Measurements from ENCODE around the gene MSANTD3. TPM values are rescaled to one million over a fixed set of nuclear protein-coding genes. Genes with fewer than 3 reads are reported as not detected.
"Not testable (repeated sequence)": the region's sequence is repeated elsewhere in the genome, so short reads cannot be mapped to it uniquely, and the experiment has no call there.

Gene MSANTD3
- polyA plus RNA-seq (2011; rRNA removed) (53.6 and 63.1 TPM in 2 replicates), polyA minus RNA-seq (2011; rRNA and poly(A)+ RNA removed) (43.0 and 43.9 TPM in 2 replicates)

GRCh38 chr9:100426530-100427365 lies at the start of gene MSANTD3:
Gene MSANTD3, plus strand, starts transcription at chr9:100427143. Its CDS starts 14,796 bp downstream, at chr9:100441939.
- POLR2A ChIA-PET, result interaction anchor here (0.7 to 2.0 kb wide), 4 partner anchors 15 to 408 kb away, joined by 3 to 14 read pairs (median 4); partner anchors contain the start of gene TEX10
- Histone ChIP-seq H3K27ac (ENCODE audit: low read depth, low read length) (peak within 1 kb of the TSS; percentile 100), H3K27me3 (ENCODE audit: control insufficient read depth, insufficient read depth, low read length) (no peaks in the 10 kb centered on the region), H3K9me3 (ENCODE audit: control insufficient read depth, insufficient read depth, low read length) (no peaks in the 10 kb centered on the region), H3K4me3 (ENCODE audit: low read depth, low read length) (peak within 1 kb of the TSS; percentile 79)
- DNase-seq (ENCODE audit: low read depth, low spot score), result no peak
- CTCF ChIA-PET, result interaction anchor here (0.6 to 2.1 kb wide), 5 partner anchors 11 to 169 kb away, joined by 3 to 13 read pairs (median 4); no protein-coding TSS in a partner anchor
- TF ChIP-seq CTCF (IDR thresholded peaks at IDR 0.05; ENCODE audit: low read depth, low read length), result no peak

GRCh38 chr9:100379862-100380261 lies 47.1 kb upstream of the MSANTD3 start:
- Histone ChIP-seq H3K27ac (ENCODE audit: low read depth, low read length) (peak overlapping the region; percentile 41), H3K9me3 (ENCODE audit: control insufficient read depth, insufficient read depth, low read length) (peaks cover 6% of the 10 kb centered on the region; the same call in 1 of the 2 replicates), H3K27me3 (ENCODE audit: control insufficient read depth, insufficient read depth, low read length) (no peaks in the 10 kb centered on the region), H3K4me3 (ENCODE audit: low read depth, low read length) (no peak overlapping the region)
- CTCF ChIA-PET, result no interaction called here
- POLR2A ChIA-PET, result interaction anchor here (0.6 kb wide), 1 partner anchor 15 kb away, joined by 3 read pairs; no protein-coding TSS in a partner anchor
- DNase-seq (ENCODE audit: low read depth, low spot score), result peak; percentile 4
- no peak for TF ChIP-seq CTCF (IDR thresholded peaks at IDR 0.05; ENCODE audit: low read depth, low read length)

GRCh38 chr9:100392989-100393388 lies 34.0 kb upstream of the MSANTD3 start:
- H3K9me3 ChIP-seq (ENCODE audit: control insufficient read depth, insufficient read depth, low read length); H3K27me3 ChIP-seq (ENCODE audit: control insufficient read depth, insufficient read depth, low read length); CTCF ChIA-PET; H3K4me3 ChIP-seq (ENCODE audit: low read depth, low read length); DNase-seq (ENCODE audit: low read depth, low spot score); POLR2A ChIA-PET; H3K27ac ChIP-seq (ENCODE audit: low read depth, low read length): not testable (repeated sequence)

GRCh38 chr9:100394032-100394695 lies 32.8 kb upstream of the MSANTD3 start:
- DNase-seq (ENCODE audit: low read depth, low spot score), result no peak
- ChIA-PET CTCF (no interaction called here), POLR2A (no interaction called here)
- no peak for TF ChIP-seq CTCF (IDR thresholded peaks at IDR 0.05; ENCODE audit: low read depth, low read length)
- Histone ChIP-seq H3K27me3 (ENCODE audit: control insufficient read depth, insufficient read depth, low read length) (no peaks in the 10 kb centered on the region), H3K27ac (ENCODE audit: low read depth, low read length) (no peak overlapping the region), H3K9me3 (ENCODE audit: control insufficient read depth, insufficient read depth, low read length) (peaks cover 8% of the 10 kb centered on the region; the same call in 1 of the 2 replicates), H3K4me3 (ENCODE audit: low read depth, low read length) (no peak overlapping the region)

GRCh38 chr9:100394816-100395215 lies 32.1 kb upstream of the MSANTD3 start:
- H3K9me3 ChIP-seq (ENCODE audit: control insufficient read depth, insufficient read depth, low read length), result peaks cover 8% of the 10 kb centered on the region; the same call in 1 of the 2 replicates
- TF ChIP-seq CTCF (IDR thresholded peaks at IDR 0.05; ENCODE audit: low read depth, low read length), result no peak
- no peaks in the 10 kb centered on the region for H3K27me3 ChIP-seq (ENCODE audit: control insufficient read depth, insufficient read depth, low read length)
- no peak overlapping the region for H3K27ac ChIP-seq (ENCODE audit: low read depth, low read length)
- no peak for DNase-seq (ENCODE audit: low read depth, low spot score)
- CTCF ChIA-PET, result no interaction called here
- H3K4me3 ChIP-seq (ENCODE audit: low read depth, low read length), result no peak overlapping the region
- POLR2A ChIA-PET, result no interaction called here
